SK-N-SH treated with all-trans-retinoic acid at 6 μM for 48 hours (cell line): ENCODE results near the gene CXCR1.

Source experiments
- ARNTL ChIP-seq: fragments of 450-650 bp; formaldehyde crosslinking; IDR thresholded peaks from 2 replicates; pipeline ENCODE4 v1.5.0; 2020; ENCODE audit warnings: low read depth, mild to moderate bottlenecking, moderate library complexity, borderline replicate concordance
- PATZ1 ChIP-seq: fragments of 250-450 bp; sonication (Bioruptor Pico); IDR thresholded peaks from 2 replicates; pipeline ENCODE4 v1.8.0; 2020; ENCODE audit warnings: mild to moderate bottlenecking, moderate library complexity, borderline replicate concordance
- TCF4 ChIP-seq: fragments of 250-450 bp; sonication (Bioruptor Pico); IDR thresholded peaks from 2 replicates; pipeline ENCODE4 v1.8.0; 2021; ENCODE audit warnings: mild to moderate bottlenecking, moderate library complexity, borderline replicate concordance
- TSHZ2 ChIP-seq: fragments of 250-450 bp; sonication (Bioruptor Pico); IDR thresholded peaks from 2 replicates; pipeline ENCODE4 v1.5.0; 2020; ENCODE audit warnings: mild to moderate bottlenecking, moderate library complexity
- ZNF565 ChIP-seq: fragments of 450-650 bp; formaldehyde crosslinking; conservative IDR thresholded peaks from 2 replicates; pipeline ENCODE4 v1.5.0; 2020; ENCODE audit warnings: low read depth, mild to moderate bottlenecking, moderate library complexity
- ZNF70 ChIP-seq: fragments of 450-650 bp; formaldehyde crosslinking; IDR thresholded peaks from 2 replicates; pipeline ENCODE4 v1.5.0; 2020; ENCODE audit warnings: mild to moderate bottlenecking, moderate library complexity

- TF ChIP-seq PATZ1 (no peak), ARNTL (CRISPR knock-in tag) (no peak), TCF4 (CRISPR knock-in tag) (no peak), ZNF70 (no peak), TSHZ2 (CRISPR knock-in tag) (no peak), ZNF565 (no peak)
Measured at GRCh38 chr2:218149098-218149497, 17.7 kb downstream of the CXCR1 start.
